ENCODE data around the gene TBC1D9B. TPM values are rescaled to one million over a fixed set of nuclear protein-coding genes. Genes with fewer than 3 reads are reported as not detected.

The TBC1D9B gene
- total RNA-seq, 1 experiment from 2014 or later: 127 TPM

GRCh38 chr5:179902763-179903158, 4.9 kb downstream of the TBC1D9B start:
- peaks cover 54% of the 10 kb centered on the region for H3K79me2 ChIP-seq (ENCODE audit: insufficient read depth, low read length)
- BruUV-seq (replicated peaks): no TSS peak
- H3K4me1 ChIP-seq (ENCODE audit: control insufficient read depth in 1 of 2, insufficient read depth in 2 of 2, low read length in 2 of 2): peaks cover 3 to 10% of the 10 kb centered on the region in 2 experiments; a peak in 2 of 4 replicates
- ATAC-seq (no peak), DNase-seq (ENCODE audit: low read depth, low spot score) (no peak)
- ChIA-PET RAD21 (ENCODE audit: low non-redundant PET in 1 of 2, low total read pairs in 2 of 2, uncharacterized antibody in 2 of 2, unreplicated experiment in 2 of 2) (no interaction called here), POLR2A (no interaction called here), CTCF (no interaction called here)
- no peak overlapping the region for H3K9ac ChIP-seq (ENCODE audit: low read length)
- H3K27ac ChIP-seq (ENCODE audit: low read depth, low read length): no peak overlapping the region
- no peak overlapping the region for H2AFZ ChIP-seq (ENCODE audit: low read depth, low read length, poor library complexity, severe bottlenecking)
- peaks cover 19 to 42% of the 10 kb centered on the region in 2 experiments for H3K36me3 ChIP-seq (ENCODE audit: control insufficient read depth in 1 of 2, insufficient read depth in 2 of 2, low read length in 2 of 2)
- no peaks in the 10 kb centered on the region for H3K9me3 ChIP-seq (ENCODE audit: control insufficient read depth in 1 of 2, insufficient read depth in 1 of 2, low read depth in 1 of 2, low read length in 2 of 2)
- H3K4me2 ChIP-seq (ENCODE audit: low read length): no peak overlapping the region
- no peaks in the 10 kb centered on the region for H3K9me2 ChIP-seq (ENCODE audit: insufficient read depth)
- intact Hi-C loops (cut with micrococcal nuclease): loop anchor here (10.0 kb wide), 1 partner anchor 182 kb away; no protein-coding TSS in a partner anchor
- no peak for TF ChIP-seq SRF (IDR thresholded peaks at IDR 0.05; ENCODE audit: low read depth)
- TF ChIP-seq ELF1 (IDR thresholded peaks at IDR 0.05; ENCODE audit: borderline replicate concordance, low read depth): no peak
- no peak for TF ChIP-seq EZH2phosphoT487 (IDR thresholded peaks at IDR 0.05; ENCODE audit: borderline replicate concordance)
- TF ChIP-seq RAD21 (IDR thresholded peaks at IDR 0.05; ENCODE audit: low read depth): no peak
- no peak for TF ChIP-seq POLR2AphosphoS5 (IDR thresholded peaks at IDR 0.05; ENCODE audit: low read depth, low read length)
- no peak overlapping the region for H3K4me3 ChIP-seq (replicated peaks in 1 of 2; ENCODE audit: low read depth in 1 of 2, low read length in 2 of 2)
- H4K20me1 ChIP-seq (ENCODE audit: insufficient read depth): peaks cover 10% of the 10 kb centered on the region; the same call in 1 of the 2 replicates
- no peaks in the 10 kb centered on the region for H3K27me3 ChIP-seq (ENCODE audit: insufficient read depth, low read length)

DNA sequence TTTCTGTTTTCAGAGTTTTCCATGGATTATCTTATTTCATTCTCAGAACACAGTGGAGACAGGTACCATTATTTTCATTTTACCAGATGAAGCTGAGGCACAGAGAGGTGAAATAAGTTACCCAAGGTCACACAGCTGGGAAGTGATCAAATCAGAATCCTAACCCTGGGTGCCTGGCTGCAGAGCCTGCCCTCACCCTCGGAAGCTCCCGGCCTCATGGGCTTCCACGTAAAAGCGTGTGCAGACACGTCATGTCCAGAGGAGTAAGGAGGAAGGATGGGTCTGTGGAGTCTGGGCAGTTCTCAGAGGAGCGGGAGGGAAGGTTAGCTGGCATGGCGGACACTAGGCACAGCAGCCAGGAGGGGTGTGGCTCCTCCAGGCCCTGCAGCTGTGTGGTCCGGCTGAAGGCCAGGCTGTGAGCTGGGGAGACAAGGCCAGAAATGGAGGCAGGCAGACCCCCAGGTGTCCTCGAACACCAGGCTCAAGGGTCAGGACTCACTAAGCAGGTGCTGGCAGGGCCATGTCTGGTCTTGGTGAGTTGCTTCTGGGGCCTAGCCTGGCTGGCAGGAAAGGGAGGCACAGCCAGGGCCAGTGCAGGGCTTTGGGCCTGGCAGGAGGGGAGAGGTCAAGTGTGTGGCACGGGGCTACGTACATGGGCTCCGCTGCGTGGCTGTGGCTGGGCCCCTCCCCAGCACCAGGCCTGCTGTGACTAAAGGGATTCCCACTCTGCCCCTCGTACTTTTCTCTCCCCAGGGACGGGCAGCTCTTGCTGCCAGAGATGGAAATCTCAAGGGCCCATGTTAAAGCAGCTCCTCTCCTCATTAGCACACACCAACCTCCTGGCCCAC, 5.6 kb downstream of the TBC1D9B start:
- no TSS peak for BruUV-seq (replicated peaks)
- intact Hi-C loops (cut with micrococcal nuclease): loop anchor here (10.0 kb wide), 1 partner anchor 183 kb away; no protein-coding TSS in a partner anchor
- TF ChIP-seq, protein P1, sequence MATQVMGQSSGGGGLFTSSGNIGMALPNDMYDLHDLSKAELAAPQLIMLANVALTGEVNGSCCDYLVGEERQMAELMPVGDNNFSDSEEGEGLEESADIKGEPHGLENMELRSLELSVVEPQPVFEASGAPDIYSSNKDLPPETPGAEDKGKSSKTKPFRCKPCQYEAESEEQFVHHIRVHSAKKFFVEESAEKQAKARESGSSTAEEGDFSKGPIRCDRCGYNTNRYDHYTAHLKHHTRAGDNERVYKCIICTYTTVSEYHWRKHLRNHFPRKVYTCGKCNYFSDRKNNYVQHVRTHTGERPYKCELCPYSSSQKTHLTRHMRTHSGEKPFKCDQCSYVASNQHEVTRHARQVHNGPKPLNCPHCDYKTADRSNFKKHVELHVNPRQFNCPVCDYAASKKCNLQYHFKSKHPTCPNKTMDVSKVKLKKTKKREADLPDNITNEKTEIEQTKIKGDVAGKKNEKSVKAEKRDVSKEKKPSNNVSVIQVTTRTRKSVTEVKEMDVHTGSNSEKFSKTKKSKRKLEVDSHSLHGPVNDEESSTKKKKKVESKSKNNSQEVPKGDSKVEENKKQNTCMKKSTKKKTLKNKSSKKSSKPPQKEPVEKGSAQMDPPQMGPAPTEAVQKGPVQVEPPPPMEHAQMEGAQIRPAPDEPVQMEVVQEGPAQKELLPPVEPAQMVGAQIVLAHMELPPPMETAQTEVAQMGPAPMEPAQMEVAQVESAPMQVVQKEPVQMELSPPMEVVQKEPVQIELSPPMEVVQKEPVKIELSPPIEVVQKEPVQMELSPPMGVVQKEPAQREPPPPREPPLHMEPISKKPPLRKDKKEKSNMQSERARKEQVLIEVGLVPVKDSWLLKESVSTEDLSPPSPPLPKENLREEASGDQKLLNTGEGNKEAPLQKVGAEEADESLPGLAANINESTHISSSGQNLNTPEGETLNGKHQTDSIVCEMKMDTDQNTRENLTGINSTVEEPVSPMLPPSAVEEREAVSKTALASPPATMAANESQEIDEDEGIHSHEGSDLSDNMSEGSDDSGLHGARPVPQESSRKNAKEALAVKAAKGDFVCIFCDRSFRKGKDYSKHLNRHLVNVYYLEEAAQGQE (IDR thresholded peaks at IDR 0.05; ENCODE audit: low read depth): no peak
- TF ChIP-seq CEBPB (IDR thresholded peaks at IDR 0.05; ENCODE audit: low read depth) (no peak), EZH2 (IDR thresholded peaks at IDR 0.05) (no peak), SP1 (IDR thresholded peaks at IDR 0.05; ENCODE audit: low read depth) (no peak), FOSL1 (IDR thresholded peaks at IDR 0.05; ENCODE audit: low read depth) (no peak), SRF (IDR thresholded peaks at IDR 0.05; ENCODE audit: low read depth) (no peak), ZFX (IDR thresholded peaks at IDR 0.05) (no peak), ATF3 (IDR thresholded peaks at IDR 0.05) (no peak), TCF7L2 (IDR thresholded peaks at IDR 0.05; ENCODE audit: borderline replicate concordance, extremely low read depth, insufficient read depth, insufficient read length) (no peak)
- TF ChIP-seq, protein P2, sequence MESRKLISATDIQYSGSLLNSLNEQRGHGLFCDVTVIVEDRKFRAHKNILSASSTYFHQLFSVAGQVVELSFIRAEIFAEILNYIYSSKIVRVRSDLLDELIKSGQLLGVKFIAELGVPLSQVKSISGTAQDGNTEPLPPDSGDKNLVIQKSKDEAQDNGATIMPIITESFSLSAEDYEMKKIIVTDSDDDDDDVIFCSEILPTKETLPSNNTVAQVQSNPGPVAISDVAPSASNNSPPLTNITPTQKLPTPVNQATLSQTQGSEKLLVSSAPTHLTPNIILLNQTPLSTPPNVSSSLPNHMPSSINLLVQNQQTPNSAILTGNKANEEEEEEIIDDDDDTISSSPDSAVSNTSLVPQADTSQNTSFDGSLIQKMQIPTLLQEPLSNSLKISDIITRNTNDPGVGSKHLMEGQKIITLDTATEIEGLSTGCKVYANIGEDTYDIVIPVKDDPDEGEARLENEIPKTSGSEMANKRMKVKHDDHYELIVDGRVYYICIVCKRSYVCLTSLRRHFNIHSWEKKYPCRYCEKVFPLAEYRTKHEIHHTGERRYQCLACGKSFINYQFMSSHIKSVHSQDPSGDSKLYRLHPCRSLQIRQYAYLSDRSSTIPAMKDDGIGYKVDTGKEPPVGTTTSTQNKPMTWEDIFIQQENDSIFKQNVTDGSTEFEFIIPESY (IDR thresholded peaks at IDR 0.05; ENCODE audit: extremely low read depth, insufficient replicate concordance, low read length): no peak

More for the DNA sequence above, 5.6 kb downstream of the TBC1D9B start:
- Histone ChIP-seq H4K20me1 (ENCODE audit: insufficient read depth) (peaks cover 10% of the 10 kb centered on the region; the same call in 1 of the 2 replicates), H3K27me3 (ENCODE audit: insufficient read depth, low read length) (no peaks in the 10 kb centered on the region), H3K4me3 (replicated peaks in 1 of 2; ENCODE audit: low read depth in 1 of 2, low read length in 2 of 2) (no peak overlapping the region), H3K9ac (ENCODE audit: low read length) (no peak overlapping the region), H3K9me2 (ENCODE audit: insufficient read depth) (no peaks in the 10 kb centered on the region), H3K4me2 (ENCODE audit: low read length) (no peak overlapping the region), H3K79me2 (ENCODE audit: insufficient read depth, low read length) (peaks cover 53% of the 10 kb centered on the region), H3K9me3 (ENCODE audit: control insufficient read depth in 1 of 2, insufficient read depth in 1 of 2, low read depth in 1 of 2, low read length in 2 of 2) (no peaks in the 10 kb centered on the region), H2AFZ (ENCODE audit: low read depth, low read length, poor library complexity, severe bottlenecking) (no peak overlapping the region), H3K27ac (ENCODE audit: low read depth, low read length) (no peak overlapping the region), H3K36me3 (ENCODE audit: control insufficient read depth in 1 of 2, insufficient read depth in 2 of 2, low read length in 2 of 2) (peaks cover 22 to 42% of the 10 kb centered on the region in 2 experiments), H3K4me1 (ENCODE audit: control insufficient read depth in 1 of 2, insufficient read depth in 2 of 2, low read length in 2 of 2) (peaks cover 3 to 10% of the 10 kb centered on the region in 2 experiments; a peak in 2 of 4 replicates)
- no peak for DNase-seq (ENCODE audit: low read depth, low spot score)
- ChIA-PET RAD21 (ENCODE audit: low non-redundant PET in 1 of 2, low total read pairs in 2 of 2, uncharacterized antibody in 2 of 2, unreplicated experiment in 2 of 2) (no interaction called here), CTCF (no interaction called here), POLR2A (no interaction called here)
- no peak for ATAC-seq

All from HCT116 (cell line).